Body of pancreas (tissue), 4 donors: ENCODE measurements around the gene MAP3K5. TPM values are rescaled to one million over a fixed set of nuclear protein-coding genes. Genes with fewer than 3 reads are reported as not detected.

ENCODE experiments used
- ATAC-seq: fragments of 150-250 bp; one replicate; pipeline ENCODE4 v1.9.1; 2016
- DNase-seq, 4 donors: peaks; one replicate each; pipeline ENCODE4 v3.0.0-alpha.2; 2019
- H3K27ac ChIP-seq, 4 donors: fragments of 200-600 bp; sonication (generic); 1 replicate in 3 of 4; 2 replicates in 1 of 4; pipeline versions ENCODE4 v1.5.1 to v1.6.1; 2016 to 2019; ENCODE audit warnings: mild to moderate bottlenecking in 1 of 4, mixed read lengths in 1 of 4, moderate library complexity in 1 of 4
- H3K27me3 ChIP-seq, 2 donors: fragments of 200-600 bp; sonication (generic); one replicate each; pipeline ENCODE4 v1.6.0; 2016; ENCODE audit warnings: mild to moderate bottlenecking in 1 of 2
- H3K36me3 ChIP-seq, 2 donors: fragments of 200-600 bp; sonication (generic); replicated peaks in 1 of 2; 2 replicates each; pipeline ENCODE4 v1.5.1; 2016; ENCODE audit warnings: low read depth in 2 of 2; ENCODE audit not compliant: insufficient read depth in 1 of 2
- H3K4me1 ChIP-seq: fragments of 200-600 bp; sonication (generic); one replicate; pipeline ENCODE4 v1.6.0; 2016
- H3K4me3 ChIP-seq, 2 donors: fragments of 200-600 bp; sonication (generic); 1 replicate in 1 of 2; 2 replicates in 1 of 2; pipeline ENCODE4 v1.5.1; 2016 to 2019
- H3K9me3 ChIP-seq, 3 donors: fragments of 200-600 bp; sonication (generic); 1 replicate in 2 of 3; 2 replicates in 1 of 3; pipeline ENCODE4 v1.5.1; 2016
- POLR2A ChIP-seq, 3 donors: fragments of 450-650 bp; IDR thresholded peaks; one replicate each; pipeline ENCODE4 v1.6.1; 2016; ENCODE audit warnings: antibody characterized with exemption in 3 of 3, mild to moderate bottlenecking in 2 of 3
- WGBS, 2 donors: methylation state at CpG; one replicate each; pipeline ENCODE4 v1.1.5; 2017; 5-methylcytosine and 5-hydroxymethylcytosine counted together
- intact Hi-C: fragments of 100-400 bp; cut with DNase I; formaldehyde crosslinking; loops from one replicate; pipeline ENCODE4 v1.15.1; 2023
- total RNA-seq, 2 donors: library from RNA; depleted of rRNA; stranded (reverse); fragments of >200 nt; gene quantifications; one replicate each; pipeline ENCODE4 v1.1.0, GENCODE V29; 2016
- TF ChIP-seq, protein P1 (sequence below), 7 experiments: fragments of 450-650 bp in 4 of 7; fragments of 200-600 bp in 3 of 7; sonication (generic) in 3 of 7; IDR thresholded peaks; one replicate each; pipeline ENCODE4 v1.5.1; 2016 to 2019; ENCODE audit warnings: antibody characterized with exemption in 7 of 7

MAP3K5 gene
- total RNA-seq, 2 donors from 2014 or later: 33.7 to 36.9 TPM

DNA sequence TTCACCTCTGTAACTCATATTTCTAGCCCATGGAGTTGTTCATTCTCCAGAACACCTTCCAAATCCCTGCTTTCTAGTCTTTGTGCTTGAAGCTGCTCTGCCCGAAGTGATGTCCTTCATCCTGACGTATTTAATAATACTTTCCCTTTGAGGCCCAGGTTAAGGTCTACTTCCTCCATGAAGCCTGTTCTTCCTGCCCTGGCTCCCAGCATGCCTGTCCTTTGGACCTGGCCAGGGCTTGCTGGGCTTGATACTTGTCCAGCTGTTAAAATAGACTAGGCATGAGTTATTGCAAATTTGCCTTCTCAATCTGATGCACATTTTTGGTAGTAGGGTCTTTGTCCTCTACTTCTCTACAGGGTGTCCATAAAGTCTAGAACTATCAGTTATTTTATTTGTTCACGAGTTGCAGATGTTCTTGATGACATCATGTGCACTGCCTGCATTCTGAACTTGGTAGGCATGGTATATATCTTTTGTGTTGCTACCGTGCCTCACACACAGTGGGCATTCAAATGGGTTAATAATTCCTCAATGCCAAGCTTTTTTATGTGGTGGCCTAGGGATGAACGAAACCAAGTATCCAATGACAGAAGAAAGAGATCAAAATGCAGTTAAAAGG, 239.0 kb downstream of the MAP3K5 start:
- no peaks in the 10 kb centered on the region for H3K36me3 ChIP-seq
- WGBS, 2 donors: 53 to 54% methylated on average over 5 of the region's 5 CpGs
- no peaks in the 10 kb centered on the region for H3K27me3 ChIP-seq
- TF ChIP-seq POLR2A (IDR thresholded peaks at IDR 0.05): no peak
- TF ChIP-seq, protein P1, sequence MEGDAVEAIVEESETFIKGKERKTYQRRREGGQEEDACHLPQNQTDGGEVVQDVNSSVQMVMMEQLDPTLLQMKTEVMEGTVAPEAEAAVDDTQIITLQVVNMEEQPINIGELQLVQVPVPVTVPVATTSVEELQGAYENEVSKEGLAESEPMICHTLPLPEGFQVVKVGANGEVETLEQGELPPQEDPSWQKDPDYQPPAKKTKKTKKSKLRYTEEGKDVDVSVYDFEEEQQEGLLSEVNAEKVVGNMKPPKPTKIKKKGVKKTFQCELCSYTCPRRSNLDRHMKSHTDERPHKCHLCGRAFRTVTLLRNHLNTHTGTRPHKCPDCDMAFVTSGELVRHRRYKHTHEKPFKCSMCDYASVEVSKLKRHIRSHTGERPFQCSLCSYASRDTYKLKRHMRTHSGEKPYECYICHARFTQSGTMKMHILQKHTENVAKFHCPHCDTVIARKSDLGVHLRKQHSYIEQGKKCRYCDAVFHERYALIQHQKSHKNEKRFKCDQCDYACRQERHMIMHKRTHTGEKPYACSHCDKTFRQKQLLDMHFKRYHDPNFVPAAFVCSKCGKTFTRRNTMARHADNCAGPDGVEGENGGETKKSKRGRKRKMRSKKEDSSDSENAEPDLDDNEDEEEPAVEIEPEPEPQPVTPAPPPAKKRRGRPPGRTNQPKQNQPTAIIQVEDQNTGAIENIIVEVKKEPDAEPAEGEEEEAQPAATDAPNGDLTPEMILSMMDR (IDR thresholded peaks at IDR 0.05): no peak
- peak overlapping the region in 2 of 4 donors; percentile 3 to 17 for H3K27ac ChIP-seq
- ATAC-seq: no peak
- H3K4me1 ChIP-seq: peaks cover 21% of the 10 kb centered on the region
- peak in 3 of 4 donors; percentile 18 to 35 (median 22) for DNase-seq
- no peak overlapping the region for H3K4me3 ChIP-seq
- H3K9me3 ChIP-seq: no peaks in the 10 kb centered on the region
- intact Hi-C loops: no loop called here

DNA sequence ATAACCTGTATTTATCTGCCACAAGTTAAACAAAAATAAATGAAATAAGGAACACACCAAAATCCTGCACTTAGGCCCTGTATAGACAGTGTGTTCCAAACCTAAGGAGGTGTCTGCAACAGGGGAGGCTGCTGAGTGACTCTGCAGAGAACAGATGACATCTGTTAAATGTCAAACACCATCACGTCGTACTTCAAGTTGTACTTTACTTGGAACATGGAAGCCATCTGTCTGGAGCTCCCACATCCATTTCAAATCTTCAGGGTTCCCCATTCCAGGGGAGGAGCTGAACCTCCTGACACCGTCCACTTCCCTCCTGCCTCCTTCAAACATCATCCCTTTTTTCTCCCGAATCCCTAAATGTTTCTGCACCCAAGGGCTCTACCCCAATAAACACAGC, 240.2 kb downstream of the MAP3K5 start:
- no peaks in the 10 kb centered on the region for H3K36me3 ChIP-seq
- DNase-seq (no peak), ATAC-seq (no peak)
- H3K4me3 ChIP-seq: no peak overlapping the region
- no peaks in the 10 kb centered on the region for H3K27me3 ChIP-seq
- WGBS, 2 donors: 65 to 66% methylated on average over 4 of the region's 4 CpGs
- H3K9me3 ChIP-seq: no peaks in the 10 kb centered on the region
- intact Hi-C loops: no loop called here
- peaks cover 26% of the 10 kb centered on the region for H3K4me1 ChIP-seq
- peak overlapping the region in 1 of 4 donors; percentile 38 for H3K27ac ChIP-seq
- TF ChIP-seq, protein P1 (IDR thresholded peaks at IDR 0.05): no peak
- no peak for TF ChIP-seq POLR2A (IDR thresholded peaks at IDR 0.05)

DNA sequence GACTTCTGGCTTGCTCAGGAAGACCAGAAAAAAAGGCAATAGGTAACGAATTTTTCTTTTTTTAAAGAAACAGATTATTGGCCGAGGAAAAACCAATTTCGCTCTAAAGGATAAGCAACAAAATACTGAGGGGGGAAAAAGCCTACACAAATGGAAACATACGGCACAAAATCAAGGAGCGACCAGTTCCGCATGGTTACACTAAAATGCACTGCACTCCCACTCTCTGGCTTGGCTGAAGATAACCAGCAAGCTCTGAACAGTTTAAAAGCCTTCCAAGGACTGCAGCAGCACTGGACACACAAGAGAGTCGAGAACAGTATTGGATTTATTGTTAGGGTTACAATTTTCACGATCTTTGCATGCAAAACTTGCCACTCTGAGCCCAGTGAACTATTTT, 241.2 kb downstream of the MAP3K5 start:
- DNase-seq: peak; percentile 24 to 36 (median 29)

DNA sequence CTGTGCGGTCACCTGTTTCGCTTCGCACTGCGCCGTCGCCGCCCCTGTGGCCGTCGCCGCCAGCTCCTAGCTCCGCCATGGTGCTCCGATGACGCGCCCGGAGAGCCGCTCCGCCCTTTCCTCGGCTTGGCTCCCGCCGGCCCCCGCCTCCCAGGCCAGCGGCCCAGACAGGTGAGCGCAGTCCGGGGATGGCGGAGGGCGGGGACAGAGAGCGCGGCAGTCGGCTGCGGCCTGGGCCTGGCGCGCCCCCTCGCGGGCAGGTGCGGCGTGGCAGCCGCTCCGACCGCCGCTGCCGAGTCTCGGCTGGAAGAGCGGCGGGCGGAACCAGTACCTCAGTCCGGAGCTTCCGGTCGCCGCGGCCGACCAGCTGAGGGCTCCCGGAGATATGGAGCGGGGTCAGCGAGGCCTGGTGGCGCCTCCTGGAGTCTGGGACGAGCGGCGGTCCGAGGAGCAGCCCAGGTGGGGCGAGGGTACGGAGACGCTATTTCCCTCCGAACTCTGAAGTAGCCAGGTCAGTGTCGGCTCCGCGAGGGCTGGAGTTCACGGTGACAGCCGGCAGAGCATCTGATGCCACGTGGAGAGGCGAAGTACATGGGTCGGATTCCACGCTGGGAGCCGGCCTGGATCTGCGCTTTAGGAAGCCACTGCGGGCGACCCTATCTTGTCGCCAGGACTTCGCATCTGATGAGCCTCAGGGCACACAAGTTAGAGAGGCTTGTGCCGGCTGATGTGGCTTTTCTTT, 241.8 kb downstream of the MAP3K5 start, which contains the start of gene MAP7:
MAP7 (minus strand) TSS at position 93 of the 742 bp plus-strand sequence; CDS start at position 79, 14 bp downstream.
- 1 to 4% methylated on average over 11 to 60 of the region's 79 CpGs for WGBS, 2 donors
- H3K27ac ChIP-seq: peak within 1 kb of the TSS; percentile 79 to 96 (median 90)
- TF ChIP-seq, protein P1 (IDR thresholded peaks at IDR 0.05): peak; percentile 71 to 100 (median 99)
- TF ChIP-seq POLR2A (IDR thresholded peaks at IDR 0.05): peak; percentile 81 to 90 (median 84)

More for the DNA sequence above, 241.2 kb downstream of the MAP3K5 start:
- Histone ChIP-seq H3K4me1 (peaks cover 35% of the 10 kb centered on the region), H3K9me3 (no peaks in the 10 kb centered on the region), H3K27me3 (no peaks in the 10 kb centered on the region), H3K27ac (peak overlapping the region; percentile 28 to 96 (median 90)), H3K36me3 (no peaks in the 10 kb centered on the region), H3K4me3 (peak overlapping the region; percentile 56 to 74)
- intact Hi-C loops: no loop called here
- 15 to 22% methylated on average over 8 of the region's 8 CpGs for WGBS, 2 donors
- ATAC-seq: no peak
- TF ChIP-seq, protein P1 (IDR thresholded peaks at IDR 0.05): no peak
- no peak for TF ChIP-seq POLR2A (IDR thresholded peaks at IDR 0.05)

More for the DNA sequence above, 241.8 kb downstream of the MAP3K5 start, which contains the start of gene MAP7:
- DNase-seq (peak; percentile 95 to 96 (median 96)), ATAC-seq (peak; percentile 95)
- H3K9me3 ChIP-seq: no peaks in the 10 kb centered on the region
- H3K27me3 ChIP-seq: no peaks in the 10 kb centered on the region
- H3K4me1 ChIP-seq: peaks cover 38% of the 10 kb centered on the region
- peak within 1 kb of the TSS; percentile 56 to 74 for H3K4me3 ChIP-seq
- no peaks in the 10 kb centered on the region for H3K36me3 ChIP-seq
- intact Hi-C loops: no loop called here
